ENCODE data around the gene CUBN.

The CUBN gene

DNA sequence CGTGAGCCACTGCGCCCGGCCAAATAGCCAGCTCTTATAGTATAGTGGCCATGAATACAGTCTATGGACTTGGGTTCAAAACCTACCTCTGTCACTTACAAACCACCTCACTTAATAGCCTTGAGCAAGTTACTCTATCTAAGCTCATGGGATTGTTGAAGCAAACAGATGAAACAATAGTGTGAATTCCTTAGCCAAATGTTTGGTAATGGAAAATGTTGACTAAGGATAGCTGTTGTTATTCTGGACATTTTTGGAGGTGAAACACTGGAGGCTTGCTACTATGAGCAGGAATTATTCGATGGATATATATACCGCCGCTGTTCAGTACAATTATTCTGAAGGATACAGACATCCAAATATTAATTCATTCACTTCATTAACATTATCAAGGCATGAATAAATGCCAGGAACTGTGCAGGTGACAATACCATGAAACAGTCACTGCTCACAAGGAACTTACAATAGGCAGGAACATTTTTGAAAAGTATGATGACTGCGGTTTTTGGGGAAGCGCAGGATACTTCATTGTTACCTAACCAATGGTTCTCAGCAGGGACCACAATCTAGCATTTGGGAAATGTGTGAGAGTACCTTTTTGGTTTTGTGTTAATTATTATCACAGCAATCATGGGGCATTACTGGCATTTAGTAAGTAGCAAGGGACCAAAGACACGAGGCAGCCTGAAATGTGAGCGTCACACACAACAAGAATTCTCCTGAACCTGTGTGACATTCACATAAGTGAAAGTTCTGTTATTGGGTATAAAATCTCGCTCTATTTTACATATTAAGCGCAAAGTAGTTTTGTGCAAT is 55.7 kb downstream of the CUBN start:
- no peak for DNase-seq (ENCODE audit: low read depth in 2 of 2)

DNA sequence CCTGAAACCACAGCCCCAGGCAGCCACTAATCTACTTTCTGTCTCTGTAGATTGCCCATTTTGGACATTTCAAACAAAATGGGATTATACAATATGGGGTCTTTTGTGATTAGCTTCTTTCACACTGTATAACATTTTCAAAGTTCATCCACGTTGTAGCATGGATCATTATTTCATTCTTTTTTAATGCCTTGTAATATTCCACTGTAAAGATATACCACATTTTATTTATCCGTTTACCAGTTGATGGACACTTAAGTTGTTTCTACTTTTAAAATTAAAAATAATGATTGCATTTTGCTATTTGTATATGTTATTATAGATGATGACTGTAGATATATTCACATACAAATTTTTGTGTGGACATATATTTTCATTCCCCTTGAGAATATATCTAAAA is 60.7 kb downstream of the CUBN start:
- no peak for DNase-seq (ENCODE audit: low read depth in 2 of 2)

DNA sequence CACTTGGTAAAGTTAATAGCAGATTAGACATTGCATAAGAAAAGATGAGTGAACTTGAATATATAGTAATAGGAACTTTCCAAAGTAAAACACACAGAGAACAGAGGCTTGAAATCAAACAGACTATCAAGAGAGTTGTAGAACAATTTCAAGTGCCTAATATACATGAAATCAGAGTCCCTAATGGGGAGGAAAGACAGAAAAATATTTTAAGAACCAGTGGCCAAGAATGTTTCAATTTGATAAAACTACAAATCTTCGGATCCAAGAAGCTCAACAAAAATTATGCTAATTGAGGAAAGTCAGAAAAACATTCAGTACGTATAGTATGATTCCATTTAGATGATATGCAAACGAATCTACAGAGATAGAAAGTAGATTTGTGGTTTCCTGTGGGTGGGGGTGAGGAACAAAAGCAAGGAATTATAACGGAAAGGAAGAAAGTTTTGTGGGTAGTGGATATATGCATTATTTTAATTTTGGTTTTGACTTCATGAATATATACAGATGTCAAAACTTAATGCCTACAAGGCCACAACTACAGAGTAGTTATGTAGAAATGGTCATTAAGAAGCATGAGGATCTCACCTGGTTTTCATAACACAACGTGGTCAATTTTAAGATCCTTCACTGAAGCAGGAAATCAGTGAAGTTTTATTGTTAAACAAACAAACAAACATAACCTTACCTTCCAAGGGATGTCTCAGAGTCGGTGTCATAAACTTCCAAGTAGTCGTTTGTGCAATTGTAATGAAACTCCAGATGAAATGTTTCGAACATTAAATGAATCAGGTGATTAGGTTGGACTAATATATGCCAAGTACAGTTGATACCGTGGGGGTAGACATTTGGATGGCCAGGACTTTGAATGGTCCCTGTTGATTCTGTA is 62.0 kb downstream of the CUBN start:
- DNase-seq (ENCODE audit: low read depth in 2 of 2): no peak

DNA sequence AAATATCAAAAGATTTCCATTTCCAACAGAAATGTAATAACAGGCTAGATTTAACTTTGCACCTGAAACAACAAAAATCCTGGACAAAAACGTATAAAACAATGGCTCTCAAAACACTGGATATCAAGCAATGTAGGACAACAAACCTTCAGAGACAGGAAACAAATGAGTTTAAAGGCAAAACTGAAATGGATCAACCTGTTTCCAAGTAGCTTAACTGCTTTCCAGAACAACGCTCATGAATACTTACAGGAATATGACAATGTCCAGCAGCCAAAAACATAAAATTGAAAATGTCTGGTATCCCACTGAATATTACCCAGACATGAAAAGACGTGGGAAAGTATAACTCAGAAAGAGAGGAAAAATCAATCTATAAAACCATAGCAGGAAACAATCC is 62.8 kb downstream of the CUBN start:
- DNase-seq (ENCODE audit: low read depth in 2 of 2): no peak

DNA sequence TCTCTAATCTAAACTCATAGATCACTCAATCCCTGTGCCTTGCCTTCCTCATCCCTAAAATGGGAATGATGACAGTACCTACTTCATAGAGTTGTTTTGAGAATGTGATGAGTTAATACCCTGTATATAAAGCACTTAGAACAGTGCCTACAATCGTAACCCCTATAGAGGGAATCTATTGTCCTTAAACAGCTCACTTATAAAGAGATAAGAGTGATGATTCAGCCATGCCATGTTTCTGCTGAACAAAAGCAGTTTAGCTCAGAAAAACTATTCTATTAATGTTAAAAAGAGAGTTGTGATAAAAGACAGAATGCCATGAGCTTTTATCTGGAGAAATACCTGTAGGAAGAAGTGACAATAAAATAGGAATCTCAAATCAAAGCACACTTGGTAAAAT is 63.6 kb downstream of the CUBN start:
- no peak for DNase-seq (ENCODE audit: low read depth in 2 of 2)

DNA sequence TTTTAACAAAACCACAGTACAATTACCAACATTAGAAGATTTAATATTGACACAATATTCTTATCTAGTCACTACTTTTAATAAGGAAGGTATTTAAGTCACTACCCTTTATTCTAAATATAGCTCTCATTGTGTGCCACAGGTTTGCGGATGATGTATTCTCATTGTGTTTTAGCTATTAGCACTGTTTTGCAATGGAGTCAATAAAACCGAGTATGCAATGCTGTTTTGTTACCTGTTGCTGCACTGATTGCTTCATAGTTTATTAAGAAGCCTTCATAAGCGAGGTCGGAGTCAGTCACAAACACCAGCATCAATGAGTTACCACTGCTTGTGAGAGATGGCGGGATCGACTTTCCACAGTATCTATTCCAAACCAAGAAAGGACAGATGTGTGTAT is 64.3 kb downstream of the CUBN start:
- DNase-seq (ENCODE audit: low read depth in 2 of 2): no peak

DNA sequence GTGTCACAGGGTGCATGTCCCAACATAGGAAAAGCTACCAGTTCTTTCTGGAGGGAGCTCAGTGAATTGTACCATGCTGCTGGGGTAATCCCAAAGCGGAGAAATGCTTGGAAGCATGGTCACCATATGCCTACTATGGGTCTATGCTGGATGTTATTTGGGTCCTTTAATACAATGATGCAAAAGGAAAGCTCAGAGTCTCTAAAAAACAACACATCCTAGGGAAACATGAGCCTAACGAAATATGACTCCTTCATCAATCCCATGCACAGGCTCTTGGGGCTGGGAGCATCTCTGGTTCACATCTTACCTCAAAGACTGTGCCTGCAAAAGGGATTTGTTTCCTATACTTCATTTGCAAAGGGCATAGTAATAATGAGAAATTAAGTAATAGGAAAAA is 65.2 kb downstream of the CUBN start:
- DNase-seq (ENCODE audit: low read depth in 2 of 2): no peak

DNA sequence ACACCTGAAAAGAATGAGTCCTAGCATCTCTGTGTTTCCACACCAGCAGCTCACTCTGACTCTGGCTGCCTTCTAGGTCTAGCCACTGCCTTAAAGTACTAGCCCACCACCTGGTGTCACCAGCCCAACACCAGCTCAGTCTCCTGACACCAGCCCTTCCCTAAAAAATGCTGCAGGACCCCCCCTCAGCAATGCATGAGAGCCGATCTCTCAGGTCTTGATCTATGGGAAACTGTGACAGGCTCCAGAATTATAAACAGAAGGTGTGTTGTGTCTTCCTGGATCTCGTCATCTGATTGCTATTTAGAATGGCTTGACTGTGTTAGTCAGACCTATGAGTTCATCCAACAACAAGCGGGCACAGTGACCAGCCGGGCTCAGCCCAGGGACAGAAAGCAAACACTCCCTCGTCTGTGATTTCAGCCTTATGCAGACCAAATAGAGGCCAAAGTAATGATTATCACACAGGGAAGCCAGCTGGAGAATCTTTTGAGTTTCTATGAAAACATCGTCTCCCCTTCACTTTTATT is 66.6 kb downstream of the CUBN start:
- DNase-seq (ENCODE audit: low read depth in 2 of 2): no peak

DNA sequence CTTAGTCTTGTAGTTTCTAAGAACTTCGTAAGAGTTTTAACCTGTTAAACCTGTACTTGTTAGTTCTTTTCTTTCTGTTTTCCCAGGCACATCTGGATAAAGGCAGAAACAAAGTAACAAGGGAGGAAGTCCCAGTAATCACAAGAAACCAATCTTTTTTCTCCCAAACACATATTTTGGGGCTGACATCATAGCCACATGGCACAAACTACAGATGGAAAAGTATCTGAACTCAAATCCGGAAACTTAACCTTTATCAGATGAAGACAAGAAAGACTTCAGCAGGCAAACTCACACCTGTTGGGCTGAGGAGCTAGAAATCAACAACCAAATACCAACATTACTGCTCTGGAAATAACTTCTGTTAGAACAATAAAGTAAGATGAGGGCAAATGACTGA is 67.1 kb downstream of the CUBN start:
- DNase-seq (ENCODE audit: low read depth in 2 of 2): no peak

DNA sequence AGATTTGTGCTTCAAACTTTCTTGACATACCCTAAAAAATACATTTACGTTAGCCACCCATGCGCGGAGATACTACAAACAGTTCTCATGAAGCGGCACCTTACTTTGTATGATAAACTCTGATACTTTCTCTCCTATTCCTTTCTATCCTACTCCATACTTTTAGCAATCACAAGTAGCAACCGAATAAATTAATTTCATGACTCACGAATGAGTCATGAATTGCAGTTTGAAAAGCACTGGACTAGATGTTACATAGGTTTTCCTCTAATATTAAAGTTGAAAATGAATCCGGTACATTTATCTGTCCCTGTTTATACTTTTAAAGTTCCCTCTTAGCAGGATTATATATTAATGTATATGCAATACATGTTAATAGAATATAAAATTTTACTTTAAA is 67.6 kb downstream of the CUBN start:
- no peak for DNase-seq (ENCODE audit: low read depth in 2 of 2)

DNA sequence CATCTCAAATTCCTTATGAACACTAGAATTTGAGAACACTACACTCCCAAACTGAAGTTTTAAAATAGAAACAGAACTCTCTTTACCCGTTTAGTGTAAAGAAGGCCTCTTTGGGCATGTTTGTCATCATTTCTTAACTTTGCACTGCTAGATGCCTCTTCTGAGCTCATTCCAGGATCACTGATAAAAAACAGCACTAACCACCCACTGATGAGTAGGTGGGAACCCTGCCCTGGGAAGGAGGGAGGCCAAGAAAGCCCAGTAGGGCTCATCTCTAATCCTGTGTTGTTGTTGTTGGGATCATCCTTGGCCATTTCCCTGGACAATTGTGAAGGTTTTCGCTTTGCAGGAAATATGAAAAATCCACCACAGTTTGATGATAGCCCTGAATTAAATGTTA is 68.2 kb downstream of the CUBN start:
- no peak for DNase-seq (ENCODE audit: low read depth in 2 of 2)

DNA sequence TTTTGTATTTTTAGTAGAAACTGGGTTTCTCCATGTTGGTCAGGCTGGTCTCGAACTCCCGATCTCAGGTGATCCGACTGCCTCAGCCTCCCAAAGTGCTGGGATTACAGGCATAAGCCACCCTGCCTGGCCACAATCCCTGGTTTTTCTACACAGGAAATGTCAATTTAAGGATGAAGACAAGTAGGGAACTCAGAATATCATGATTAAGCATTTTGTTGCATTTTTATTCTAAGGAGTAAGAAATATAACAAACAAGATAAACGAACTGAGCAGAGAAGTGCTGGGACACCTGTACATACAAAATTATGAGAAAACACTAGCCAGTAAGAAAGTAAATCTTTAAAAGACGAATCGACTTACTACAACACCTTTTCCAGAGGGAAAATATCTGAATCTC is 69.3 kb downstream of the CUBN start:
- DNase-seq (ENCODE audit: low read depth in 2 of 2): no peak

DNA sequence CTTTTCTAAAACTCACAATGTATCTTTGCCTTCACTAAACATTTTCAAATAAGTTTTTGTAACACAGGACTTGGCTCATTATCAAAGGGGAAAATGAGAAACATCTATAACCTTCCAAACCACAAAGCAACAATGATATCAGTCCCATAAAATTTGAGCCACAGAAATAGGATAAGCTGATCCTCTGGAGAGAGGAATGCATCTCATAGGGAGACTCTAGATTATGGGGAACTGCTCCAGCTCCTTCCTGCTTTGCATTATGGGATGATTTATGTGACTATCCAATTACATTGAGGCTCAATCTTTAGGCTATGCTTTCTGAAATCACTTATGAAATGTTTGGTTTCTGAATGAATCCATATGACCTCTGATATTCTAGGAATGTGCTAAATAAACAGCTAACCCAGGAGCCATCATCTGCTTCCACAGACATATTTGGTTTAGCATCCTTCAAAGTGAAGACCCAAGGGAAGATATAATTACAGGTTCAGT is 70.4 kb downstream of the CUBN start:
- DNase-seq (ENCODE audit: low read depth in 2 of 2): no peak

DNA sequence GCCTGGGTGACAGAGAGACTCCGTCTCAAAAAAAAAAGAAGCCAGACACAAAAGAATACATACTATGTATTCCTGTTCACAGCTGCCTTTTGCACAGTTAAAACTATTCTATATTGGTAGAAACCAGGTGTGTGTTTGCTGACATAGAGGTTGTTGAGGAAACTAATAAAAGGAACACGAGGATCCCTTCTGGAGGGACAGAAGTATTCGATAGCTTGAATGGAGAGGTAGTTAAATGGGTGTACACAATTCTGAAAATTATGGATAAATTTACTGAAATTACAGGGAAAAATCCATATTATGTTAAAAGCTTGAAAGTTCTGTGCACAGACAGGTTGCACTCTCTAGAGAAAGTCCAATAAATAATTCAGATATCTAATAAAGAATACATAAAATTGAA is 71.5 kb downstream of the CUBN start:
- DNase-seq (ENCODE audit: low read depth in 2 of 2): no peak

DNA sequence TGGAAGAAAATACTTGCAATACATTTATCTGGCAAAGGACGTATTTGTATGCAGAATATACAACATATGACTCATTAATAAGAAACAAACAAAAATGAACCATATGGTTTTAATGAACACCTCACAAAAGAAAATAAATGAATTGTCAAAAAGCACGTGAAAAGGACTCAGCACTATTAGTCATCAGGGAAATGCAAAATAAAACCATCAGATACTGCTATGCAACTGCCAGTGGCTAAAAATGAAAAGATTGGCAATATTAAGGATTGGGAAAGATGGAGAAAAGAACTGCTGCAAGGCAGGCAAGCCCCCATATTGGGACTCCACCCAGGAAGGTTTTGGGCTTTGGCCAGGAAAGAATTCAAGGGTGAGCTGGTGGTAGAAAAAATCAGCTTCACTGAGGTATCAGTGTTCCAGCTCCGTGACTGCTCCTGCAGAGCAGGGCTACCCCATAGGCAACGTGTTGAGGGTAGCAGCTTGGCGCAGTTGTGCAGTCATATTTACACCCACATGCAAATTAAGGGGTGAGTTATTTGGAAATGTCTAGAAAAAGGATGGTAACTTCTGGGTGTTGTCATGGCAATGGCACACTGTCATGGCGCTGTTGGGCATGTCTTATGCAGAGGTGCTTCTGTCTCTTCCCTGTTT is 72.7 kb downstream of the CUBN start:
- no peak for DNase-seq (ENCODE audit: low read depth in 2 of 2)

DNA sequence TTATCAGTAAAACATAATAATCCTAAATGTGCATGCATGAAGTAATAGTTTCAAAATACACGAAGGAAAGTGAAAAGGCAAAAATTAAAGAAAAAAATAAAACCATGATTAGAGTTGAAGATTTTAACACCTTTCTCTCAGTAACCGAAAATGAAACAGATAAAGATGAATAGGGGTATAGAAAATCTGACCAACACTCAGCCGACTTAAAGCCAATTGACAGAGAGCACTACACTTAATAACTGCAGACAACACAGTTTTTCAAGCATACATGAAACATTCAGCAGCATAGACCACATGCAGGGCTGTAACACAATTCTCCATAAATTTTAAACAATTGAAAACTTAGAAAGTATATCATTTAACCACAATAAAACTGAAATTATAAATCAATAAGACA is 76.1 kb downstream of the CUBN start:
- DNase-seq (ENCODE audit: low read depth in 2 of 2): no peak

DNA sequence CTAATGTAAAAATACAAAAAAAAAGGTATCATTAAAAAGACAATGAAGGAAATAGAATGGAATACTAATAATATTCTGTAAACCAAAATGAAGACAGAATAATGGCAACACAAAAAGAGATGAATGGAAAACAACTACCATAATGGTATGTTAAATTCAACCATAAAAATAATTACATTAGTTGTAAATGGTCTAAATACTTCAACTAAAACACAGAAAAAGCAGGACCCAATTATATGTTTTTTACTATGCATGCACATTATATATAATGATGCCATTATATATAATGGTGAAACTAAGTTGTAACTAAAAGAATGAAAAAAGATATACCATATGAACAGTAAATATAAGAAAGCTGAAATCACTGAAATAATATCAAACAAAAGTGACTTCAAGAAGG is 76.5 kb downstream of the CUBN start:
- no peak for DNase-seq (ENCODE audit: low read depth in 2 of 2)

DNA sequence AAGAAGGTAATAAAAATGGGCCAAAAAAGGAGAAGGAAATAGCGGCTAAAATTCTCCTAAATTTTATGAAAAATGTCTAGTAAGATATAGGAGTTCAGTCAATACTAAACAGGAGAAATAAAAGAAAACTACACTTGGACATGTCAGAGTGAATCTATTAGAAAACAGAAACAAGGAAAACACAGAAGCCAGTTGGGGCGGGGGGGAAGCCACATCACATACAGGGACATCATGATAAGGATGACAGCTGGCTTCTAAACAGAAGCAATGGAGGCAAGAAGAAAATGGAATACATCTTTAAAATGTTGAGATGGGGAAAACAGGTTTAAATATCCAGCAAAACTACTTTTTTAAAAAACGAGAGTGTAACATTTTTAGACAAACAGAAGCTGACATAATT is 77.8 kb downstream of the CUBN start:
- no peak for DNase-seq (ENCODE audit: low read depth in 2 of 2)

DNA sequence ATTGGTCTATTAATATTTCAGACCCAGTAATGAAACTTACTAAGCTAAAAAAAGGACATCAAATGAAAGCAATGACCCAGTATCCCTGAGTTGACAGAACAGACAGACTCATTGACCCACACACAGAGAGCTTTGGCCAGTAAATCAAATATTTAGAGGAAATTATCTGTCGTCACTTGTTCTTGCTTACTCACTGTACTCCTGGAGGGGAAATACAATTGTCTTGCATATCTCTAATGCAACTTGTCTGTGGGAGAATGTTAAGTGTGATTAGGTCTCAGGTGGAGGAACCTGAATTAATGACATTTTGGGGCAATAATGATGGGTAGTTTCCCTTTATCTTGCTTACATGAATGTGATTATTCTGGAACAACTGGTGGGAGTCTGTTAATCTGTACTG is 80.4 kb downstream of the CUBN start:
- DNase-seq (ENCODE audit: low read depth in 2 of 2): no peak

DNA sequence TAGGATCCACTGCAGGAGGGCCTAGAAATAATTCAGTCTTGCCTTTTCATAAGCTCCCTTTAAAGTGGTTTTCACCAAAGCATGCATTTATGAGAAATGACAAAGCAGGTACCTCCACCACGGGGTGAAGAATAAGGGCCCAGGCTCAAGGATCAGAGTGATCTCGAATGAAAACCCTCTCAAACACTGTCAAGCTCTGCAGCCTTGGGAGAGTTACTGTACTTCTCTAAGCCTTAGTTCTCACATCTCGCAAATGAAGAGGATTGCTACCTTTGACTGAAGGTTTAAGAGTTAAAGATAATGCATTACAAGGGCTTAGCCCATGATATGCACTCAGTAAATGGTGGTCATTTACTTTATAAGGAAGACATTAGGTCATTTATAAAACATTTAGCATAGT is 81.7 kb downstream of the CUBN start:
- DNase-seq (ENCODE audit: low read depth in 2 of 2): no peak

DNA sequence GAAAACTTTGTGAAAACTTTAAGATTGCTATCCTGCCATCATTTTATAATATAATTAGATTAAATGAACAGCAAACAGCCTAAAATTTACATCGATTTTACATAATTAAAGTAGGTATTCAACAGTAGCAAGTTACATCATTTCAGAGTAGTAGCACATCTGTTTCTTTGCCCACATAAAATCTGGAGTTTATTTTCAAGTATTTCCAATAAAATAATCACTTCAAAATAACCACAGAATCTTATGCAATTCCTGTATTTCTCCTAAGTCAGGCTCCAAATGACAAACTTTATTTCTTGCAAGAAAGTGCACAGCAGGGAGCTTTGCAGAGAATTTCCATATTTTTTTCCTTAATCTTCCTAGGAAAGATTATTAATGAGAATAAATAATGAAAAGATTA is 82.6 kb downstream of the CUBN start:
- DNase-seq (ENCODE audit: low read depth in 2 of 2): no peak

DNA sequence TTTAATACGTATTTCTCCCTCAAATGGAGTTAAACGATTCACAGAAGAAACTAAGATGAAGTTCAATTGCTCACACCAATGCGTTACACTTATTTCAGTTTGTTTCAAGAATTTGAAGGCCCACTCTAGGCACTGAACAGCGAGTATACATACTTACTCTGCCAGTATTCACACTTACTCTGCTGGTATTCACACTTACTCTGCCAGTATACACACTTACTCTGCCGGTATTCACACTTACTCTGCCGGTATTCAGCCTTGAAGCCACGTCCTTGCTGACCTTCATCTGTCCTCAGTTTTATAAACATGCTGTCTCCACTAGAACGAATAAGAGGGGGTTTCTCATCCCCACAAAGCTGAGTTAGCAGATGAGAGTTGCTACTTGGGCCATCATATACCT is 86.0 kb downstream of the CUBN start:
- no peak for DNase-seq (ENCODE audit: low read depth in 2 of 2)
